Esophagus squamous epithelium (tissue), 4 donors: ENCODE data around the gene PTX3.

Source experiments
- CTCF ChIP-seq, 6 experiments: fragments of 450-650 bp in 4 of 6; fragments of 200-600 bp in 2 of 6; sonication (generic) in 2 of 6; IDR thresholded peaks; one replicate each; pipeline ENCODE4 v1.5.1; 2016 to 2019; ENCODE audit warnings: antibody characterized with exemption in 6 of 6, mild to moderate bottlenecking in 4 of 6, moderate library complexity in 4 of 6
- POLR2A ChIP-seq, 4 donors: fragments of 450-650 bp; IDR thresholded peaks; one replicate each; pipeline ENCODE4 v1.6.1; 2017; ENCODE audit warnings: antibody characterized with exemption in 4 of 4, mild to moderate bottlenecking in 4 of 4, moderate library complexity in 3 of 4

- TF ChIP-seq CTCF (IDR thresholded peaks at IDR 0.05) (no peak), POLR2A (IDR thresholded peaks at IDR 0.05) (no peak)
Observed at GRCh38 chr3:157427901-157428300, 8.7 kb upstream of the PTX3 start.
